SK-N-SH (cell line): ENCODE measurements around the gene ZNF280D. TPM values are rescaled to one million over a fixed set of nuclear protein-coding genes. Genes with fewer than 3 reads are reported as not detected.

Experiments
- CTCF ChIA-PET: fragments of 300-600, 350-600 bp; formaldehyde crosslinking; extraction: SDS; loops from one replicate; lab custom pipeline; 2021; lab: Yijun Ruan, JAX
- POLR2A ChIA-PET: fragments of 350-600 bp; sonication (Branson Sonifier 250); formaldehyde crosslinking; extraction: SDS; loops from one replicate; lab custom pipeline; 2020; ENCODE audit warnings: antibody characterized with exemption, inconsistent platforms; lab: Yijun Ruan, JAX
- DNase-seq: peaks from one replicate; pipeline ENCODE4 v3.0.0; 2012
- H2AFZ ChIP-seq: fragments of 200-600 bp; sonication (generic); 2 replicates; pipeline ENCODE4 v1.8.1; 2016; ENCODE audit warnings: antibody characterized with exemption, mild to moderate bottlenecking, low read depth
- H3F3A ChIP-seq: fragments of 200-600 bp; sonication (generic); replicated peaks from 2 replicates; pipeline ENCODE3; 2016; ENCODE audit warnings: antibody characterized with exemption, mild to moderate bottlenecking; ENCODE audit not compliant: insufficient read depth
- H3K27ac ChIP-seq, 2 experiments: fragments of 200-500 bp in 1 of 2; fragments of 200-600 bp in 1 of 2; sonication (Bioruptor generic) in 1 of 2; sonication (generic), shearing (Covaris generic) in 1 of 2; 2 replicates each; pipeline versions ENCODE4 v1.5.1 to v1.6.1; 2014 to 2016; ENCODE audit warnings: low read depth in 2 of 2, inconsistent platforms in 1 of 2, low read length in 1 of 2, mild to moderate bottlenecking in 1 of 2, mixed read lengths in 1 of 2
- H3K27me3 ChIP-seq: fragments of 200-600 bp; sonication (generic), shearing (Covaris generic); 2 replicates; pipeline ENCODE4 v1.6.1; 2016; ENCODE audit warnings: mixed run types; ENCODE audit not compliant: insufficient read depth
- H3K36me3 ChIP-seq, 2 experiments: fragments of 200-500 bp in 1 of 2; fragments of 200-600 bp in 1 of 2; sonication (Bioruptor generic) in 1 of 2; sonication (generic) in 1 of 2; replicated peaks in 1 of 2; 2 replicates each; pipeline versions ENCODE3 to v1.5.1; 2014 to 2016; ENCODE audit warnings: low read length in 1 of 2, mild to moderate bottlenecking in 1 of 2; ENCODE audit not compliant: insufficient read depth in 2 of 2, control insufficient read depth in 1 of 2
- H3K4me1 ChIP-seq, 2 experiments: fragments of 200-500 bp in 1 of 2; fragments of 200-600 bp in 1 of 2; sonication (Bioruptor generic) in 1 of 2; sonication (generic), shearing (Covaris generic) in 1 of 2; 2 replicates each; pipeline versions ENCODE4 v1.5.1 to v1.6.1; 2014 to 2016; ENCODE audit warnings: low read depth in 1 of 2, low read length in 1 of 2, mixed run types in 1 of 2; ENCODE audit not compliant: insufficient read depth in 2 of 2, control insufficient read depth in 1 of 2
- H3K4me2 ChIP-seq: fragments of 200-600 bp; sonication (generic), shearing (Covaris generic); 2 replicates; pipeline ENCODE4 v1.6.1; 2017; ENCODE audit warnings: mixed run types
- H3K4me3 ChIP-seq, 2 experiments: fragments of 200-500 bp in 1 of 2; fragments of 200-600 bp in 1 of 2; sonication (Bioruptor generic) in 1 of 2; sonication (generic), shearing (Covaris generic) in 1 of 2; 2 replicates each; pipeline versions ENCODE4 v1.5.1 to v1.8.1; 2014 to 2016; ENCODE audit warnings: low read depth in 2 of 2, inconsistent platforms in 1 of 2, low read length in 1 of 2, mild to moderate bottlenecking in 1 of 2, mixed read lengths in 1 of 2, moderate library complexity in 1 of 2
- H3K79me2 ChIP-seq: fragments of 200-600 bp; sonication (generic); 2 replicates; pipeline ENCODE4 v1.8.1; 2017; ENCODE audit warnings: mild to moderate bottlenecking; ENCODE audit not compliant: insufficient read depth
- H3K9ac ChIP-seq: fragments of 200-600 bp; sonication (generic); 2 replicates; pipeline ENCODE4 v1.6.1; 2017; ENCODE audit warnings: mixed run types
- H3K9me2 ChIP-seq: fragments of 200-600 bp; sonication (generic); 2 replicates; pipeline ENCODE4 v1.6.1; 2017; ENCODE audit warnings: mixed run types
- H3K9me3 ChIP-seq: fragments of 200-600 bp; sonication (generic); 2 replicates; pipeline ENCODE4 v1.6.1; 2017; ENCODE audit warnings: mixed run types, mild to moderate bottlenecking, moderate library complexity
- H4K20me1 ChIP-seq: fragments of 200-600 bp; sonication (generic); 2 replicates; pipeline ENCODE4 v1.6.1; 2017; ENCODE audit warnings: mild to moderate bottlenecking, mixed run types; ENCODE audit not compliant: insufficient read depth
- CHD2 ChIP-seq: fragments of 150-350 bp; IDR thresholded peaks from 2 replicates; pipeline ENCODE4 v1.6.1; 2018; ENCODE audit warnings: low read length; ENCODE audit not compliant: partially characterized antibody
- EP300 ChIP-seq, 2 experiments: IDR thresholded peaks; 2 replicates each; pipeline versions ENCODE4 v1.4.0 to v1.6.1; 2012; ENCODE audit warnings: borderline replicate concordance in 1 of 2, low read depth in 1 of 2, low read length in 1 of 2
- EZH2phosphoT487 ChIP-seq: fragments of 200-600 bp; sonication (generic); IDR thresholded peaks from 2 replicates; pipeline ENCODE4 v1.6.1; 2017; ENCODE audit warnings: low read depth, mixed run types, mild to moderate bottlenecking, antibody characterized with exemption, moderate library complexity, borderline replicate concordance
- FOSL2 ChIP-seq: IDR thresholded peaks from 2 replicates; pipeline ENCODE4 v1.4.0; 2012; ENCODE audit warnings: low read depth, mild to moderate bottlenecking, moderate library complexity, borderline replicate concordance
- GABPA ChIP-seq: IDR thresholded peaks from 2 replicates; pipeline ENCODE4 v1.4.0; 2012; ENCODE audit warnings: low read depth, mild to moderate bottlenecking
- GATA2 ChIP-seq: sonication (generic); formaldehyde crosslinking; IDR thresholded peaks from 2 replicates; pipeline ENCODE4 v1.5.0; 2020; ENCODE audit warnings: mild to moderate bottlenecking, missing genetic modification reagents
- MEF2A ChIP-seq: IDR thresholded peaks from 2 replicates; pipeline ENCODE4 v1.4.0; 2012; ENCODE audit warnings: low read depth, borderline replicate concordance
- MXI1 ChIP-seq: IDR thresholded peaks from 2 replicates; pipeline ENCODE4 v1.6.1; 2012; ENCODE audit warnings: mild to moderate bottlenecking, low read depth, low read length, improper control_type of control experiment
- NFIC ChIP-seq: IDR thresholded peaks from 2 replicates; pipeline ENCODE4 v1.4.0; 2012; ENCODE audit warnings: borderline replicate concordance
- NRF1 ChIP-seq: IDR thresholded peaks from 2 replicates; pipeline ENCODE4 v1.6.1; 2012; ENCODE audit warnings: low read depth, mild to moderate bottlenecking, low read length
- POLR2AphosphoS5 ChIP-seq: IDR thresholded peaks from 2 replicates; pipeline ENCODE4 v1.6.1; 2012; ENCODE audit warnings: low read depth, low read length
- RCOR1 ChIP-seq: fragments of 150-350 bp; IDR thresholded peaks from 2 replicates; pipeline ENCODE4 v1.6.1; 2017; ENCODE audit warnings: antibody characterized with exemption, low read length
- RFX5 ChIP-seq: IDR thresholded peaks from 2 replicates; pipeline ENCODE4 v1.6.1; 2012; ENCODE audit warnings: mild to moderate bottlenecking, improper control_type of control experiment, low read length
- RXRA ChIP-seq: IDR thresholded peaks from 2 replicates; pipeline ENCODE4 v1.4.0; 2012; ENCODE audit warnings: low read depth, mild to moderate bottlenecking, borderline replicate concordance
- SIN3A ChIP-seq: IDR thresholded peaks from 2 replicates; pipeline ENCODE4 v1.6.1; 2012; ENCODE audit warnings: low read depth, mild to moderate bottlenecking, low read length, moderate library complexity, borderline replicate concordance
- SMC3 ChIP-seq: IDR thresholded peaks from 2 replicates; pipeline ENCODE4 v1.6.1; 2012; ENCODE audit warnings: low read depth, low read length, improper control_type of control experiment
- TAF1 ChIP-seq: IDR thresholded peaks from 2 replicates; pipeline ENCODE4 v1.6.1; 2012; ENCODE audit warnings: low read depth, mild to moderate bottlenecking, low read length, moderate library complexity, borderline replicate concordance
- TCF12 ChIP-seq: IDR thresholded peaks from 2 replicates; pipeline ENCODE4 v1.4.0; 2012
- YY1 ChIP-seq: IDR thresholded peaks from 2 replicates; pipeline ENCODE4 v1.4.0; 2012; ENCODE audit warnings: low read depth, mild to moderate bottlenecking
- WGBS: methylation state at CpG from one replicate; pipeline ENCODE4 v1.1.6; 2017; ENCODE audit warnings: low lambda C conversion rate; 5-methylcytosine and 5-hydroxymethylcytosine counted together
- polyA plus RNA-seq, 3 experiments: library from polyadenylated mRNA; depleted of rRNA; stranded (reverse); fragments of >200 nt; gene quantifications; 2 replicates each; pipeline ENCODE4 v1.2.3, GENCODE V29; 2012
- TF ChIP-seq, protein P1 (sequence below): fragments of 150-350 bp; IDR thresholded peaks from 2 replicates; pipeline ENCODE4 v1.6.1; 2017; ENCODE audit warnings: antibody characterized with exemption, low read length, low read depth, borderline replicate concordance
- TF ChIP-seq, protein P2 (sequence below): fragments of 150-350 bp; IDR thresholded peaks from 2 replicates; pipeline ENCODE4 v1.6.1; 2016; ENCODE audit warnings: mild to moderate bottlenecking, low read depth, low read length
- TF ChIP-seq, protein P3 (sequence below): fragments of 200-600 bp; sonication (generic); IDR thresholded peaks from 2 replicates; pipeline ENCODE4 v1.6.1; 2017; ENCODE audit warnings: antibody characterized with exemption, mild to moderate bottlenecking, moderate library complexity
- TF ChIP-seq, protein P4 (sequence below): IDR thresholded peaks from 2 replicates; pipeline ENCODE4 v1.4.0; 2012; ENCODE audit warnings: low read depth, borderline replicate concordance

ZNF280D gene
- polyA plus RNA-seq, 1 of the 3 experiments (the other 2 are of a cell fraction) = 5.4 TPM

DNA sequence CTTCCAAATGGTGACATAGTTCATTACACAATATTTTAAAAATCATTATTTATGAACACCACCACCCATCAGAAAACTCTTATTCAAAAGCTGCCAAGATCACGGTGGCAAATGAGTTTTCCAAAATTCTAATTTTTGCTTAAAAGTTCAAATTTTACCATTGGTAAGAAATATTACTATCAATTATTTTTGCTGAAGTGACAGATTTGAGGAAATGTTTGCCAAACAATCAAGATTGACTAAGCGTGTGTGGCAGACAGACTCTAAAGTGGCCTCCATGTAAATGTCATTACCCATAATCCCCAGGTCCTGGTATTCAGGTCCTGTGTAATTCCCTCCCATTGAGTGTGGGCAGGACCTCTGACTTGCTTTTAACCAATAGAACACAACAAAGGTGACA is 35.0 kb downstream of the ZNF280D start:
- TF ChIP-seq GABPA = no peak
- no peak for TF ChIP-seq FOSL2
- TF ChIP-seq, protein P1, sequence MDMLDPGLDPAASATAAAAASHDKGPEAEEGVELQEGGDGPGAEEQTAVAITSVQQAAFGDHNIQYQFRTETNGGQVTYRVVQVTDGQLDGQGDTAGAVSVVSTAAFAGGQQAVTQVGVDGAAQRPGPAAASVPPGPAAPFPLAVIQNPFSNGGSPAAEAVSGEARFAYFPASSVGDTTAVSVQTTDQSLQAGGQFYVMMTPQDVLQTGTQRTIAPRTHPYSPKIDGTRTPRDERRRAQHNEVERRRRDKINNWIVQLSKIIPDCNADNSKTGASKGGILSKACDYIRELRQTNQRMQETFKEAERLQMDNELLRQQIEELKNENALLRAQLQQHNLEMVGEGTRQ = no peak
- no peak for TF ChIP-seq SIN3A
- TF ChIP-seq, protein P2, sequence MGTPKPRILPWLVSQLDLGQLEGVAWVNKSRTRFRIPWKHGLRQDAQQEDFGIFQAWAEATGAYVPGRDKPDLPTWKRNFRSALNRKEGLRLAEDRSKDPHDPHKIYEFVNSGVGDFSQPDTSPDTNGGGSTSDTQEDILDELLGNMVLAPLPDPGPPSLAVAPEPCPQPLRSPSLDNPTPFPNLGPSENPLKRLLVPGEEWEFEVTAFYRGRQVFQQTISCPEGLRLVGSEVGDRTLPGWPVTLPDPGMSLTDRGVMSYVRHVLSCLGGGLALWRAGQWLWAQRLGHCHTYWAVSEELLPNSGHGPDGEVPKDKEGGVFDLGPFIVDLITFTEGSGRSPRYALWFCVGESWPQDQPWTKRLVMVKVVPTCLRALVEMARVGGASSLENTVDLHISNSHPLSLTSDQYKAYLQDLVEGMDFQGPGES = no peak
- no peak for TF ChIP-seq POLR2AphosphoS5
- TF ChIP-seq NFIC = no peak
- no peak for TF ChIP-seq CHD2
- no peak for TF ChIP-seq EP300 (IDR thresholded peaks at IDR 0.05; ENCODE audit: borderline replicate concordance in 1 of 2, low read depth in 1 of 2, low read length in 1 of 2)
- H3K9me2 ChIP-seq = no peaks in the 10 kb centered on the region
- no peak overlapping the region for H2AFZ ChIP-seq
- H3K27ac ChIP-seq = no peak overlapping the region
- no peak overlapping the region for H3K4me2 ChIP-seq
- H3K27me3 ChIP-seq = no peaks in the 10 kb centered on the region
- WGBS = 93% methylated on average over 2 of the region's 2 CpGs
- DNase-seq = no peak
- ChIA-PET CTCF (no interaction called here), POLR2A (no interaction called here)
- peaks cover 45 to 47% of the 10 kb centered on the region in 2 experiments for H3K36me3 ChIP-seq
- no peak overlapping the region for H3K9ac ChIP-seq
- peaks cover 3% of the 10 kb centered on the region for H3F3A ChIP-seq
- H3K79me2 ChIP-seq = no peaks in the 10 kb centered on the region
- H3K9me3 ChIP-seq = no peaks in the 10 kb centered on the region
- no peaks in the 10 kb centered on the region; a peak in 2 of 4 replicates for H3K4me1 ChIP-seq
- no peak overlapping the region for H3K4me3 ChIP-seq
- no peaks in the 10 kb centered on the region for H4K20me1 ChIP-seq

DNA sequence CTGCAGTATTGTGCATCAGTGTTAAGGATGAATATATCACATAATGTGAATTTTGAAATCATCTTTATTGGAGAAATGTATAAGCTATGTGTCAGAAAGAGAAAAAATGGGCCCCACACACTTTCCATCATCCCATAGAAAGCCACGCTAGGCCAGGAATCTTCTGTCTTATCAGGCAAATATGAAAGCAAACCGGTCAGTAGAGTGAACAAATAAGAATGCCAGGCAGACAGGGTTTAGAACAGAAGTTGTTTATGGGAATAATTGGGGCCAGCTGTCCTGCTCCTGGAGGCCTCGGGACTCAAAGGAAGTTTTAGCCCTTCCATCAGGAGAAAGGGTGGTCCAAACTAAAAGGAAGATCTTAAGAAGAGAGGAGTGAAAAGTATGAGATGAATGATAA is 39.5 kb downstream of the ZNF280D start:
- peak overlapping the region in 1 of 2 experiments; percentile 11; a peak in 1 of 4 replicates for H3K27ac ChIP-seq
- no peaks in the 10 kb centered on the region; a peak in 2 of 4 replicates for H3K4me1 ChIP-seq
- no peak overlapping the region for H3K4me2 ChIP-seq
- no peaks in the 10 kb centered on the region for H3F3A ChIP-seq
- no peaks in the 10 kb centered on the region for H3K79me2 ChIP-seq
- no peaks in the 10 kb centered on the region for H4K20me1 ChIP-seq
- H3K36me3 ChIP-seq = peaks cover 29 to 33% of the 10 kb centered on the region in 2 experiments
- H3K4me3 ChIP-seq = no peak overlapping the region
- no peaks in the 10 kb centered on the region for H3K9me2 ChIP-seq
- H2AFZ ChIP-seq = no peak overlapping the region
- H3K27me3 ChIP-seq = no peaks in the 10 kb centered on the region
- 82% methylated on average over 3 of the region's 3 CpGs for WGBS
- TF ChIP-seq MEF2A = no peak
- no peak for TF ChIP-seq RXRA
- TF ChIP-seq RCOR1 = no peak
- TF ChIP-seq CHD2 = no peak
- TF ChIP-seq TAF1 = no peak
- TF ChIP-seq SMC3 = no peak
- no peak for TF ChIP-seq YY1
- TF ChIP-seq, protein P3, sequence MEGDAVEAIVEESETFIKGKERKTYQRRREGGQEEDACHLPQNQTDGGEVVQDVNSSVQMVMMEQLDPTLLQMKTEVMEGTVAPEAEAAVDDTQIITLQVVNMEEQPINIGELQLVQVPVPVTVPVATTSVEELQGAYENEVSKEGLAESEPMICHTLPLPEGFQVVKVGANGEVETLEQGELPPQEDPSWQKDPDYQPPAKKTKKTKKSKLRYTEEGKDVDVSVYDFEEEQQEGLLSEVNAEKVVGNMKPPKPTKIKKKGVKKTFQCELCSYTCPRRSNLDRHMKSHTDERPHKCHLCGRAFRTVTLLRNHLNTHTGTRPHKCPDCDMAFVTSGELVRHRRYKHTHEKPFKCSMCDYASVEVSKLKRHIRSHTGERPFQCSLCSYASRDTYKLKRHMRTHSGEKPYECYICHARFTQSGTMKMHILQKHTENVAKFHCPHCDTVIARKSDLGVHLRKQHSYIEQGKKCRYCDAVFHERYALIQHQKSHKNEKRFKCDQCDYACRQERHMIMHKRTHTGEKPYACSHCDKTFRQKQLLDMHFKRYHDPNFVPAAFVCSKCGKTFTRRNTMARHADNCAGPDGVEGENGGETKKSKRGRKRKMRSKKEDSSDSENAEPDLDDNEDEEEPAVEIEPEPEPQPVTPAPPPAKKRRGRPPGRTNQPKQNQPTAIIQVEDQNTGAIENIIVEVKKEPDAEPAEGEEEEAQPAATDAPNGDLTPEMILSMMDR = no peak
- TF ChIP-seq EZH2phosphoT487 = no peak
- TF ChIP-seq NFIC = no peak
- TF ChIP-seq, protein P4, sequence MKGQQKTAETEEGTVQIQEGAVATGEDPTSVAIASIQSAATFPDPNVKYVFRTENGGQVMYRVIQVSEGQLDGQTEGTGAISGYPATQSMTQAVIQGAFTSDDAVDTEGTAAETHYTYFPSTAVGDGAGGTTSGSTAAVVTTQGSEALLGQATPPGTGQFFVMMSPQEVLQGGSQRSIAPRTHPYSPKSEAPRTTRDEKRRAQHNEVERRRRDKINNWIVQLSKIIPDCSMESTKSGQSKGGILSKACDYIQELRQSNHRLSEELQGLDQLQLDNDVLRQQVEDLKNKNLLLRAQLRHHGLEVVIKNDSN = no peak
- TF ChIP-seq GATA2 (CRISPR knock-in tag) = no peak
- TF ChIP-seq MXI1 = no peak
- no peak for TF ChIP-seq NRF1
- TF ChIP-seq, protein P1 = no peak
- no peak for TF ChIP-seq TCF12
- TF ChIP-seq SIN3A = no peak
- TF ChIP-seq GABPA = no peak
- TF ChIP-seq FOSL2 = no peak
- TF ChIP-seq RFX5 = no peak
- CTCF ChIA-PET = no interaction called here
- POLR2A ChIA-PET = no interaction called here
- H3K9ac ChIP-seq = no peak overlapping the region
- no peaks in the 10 kb centered on the region for H3K9me3 ChIP-seq
- no peak for DNase-seq
